Fibroblast of lung (primary cell): Measurements from ENCODE around the gene MRPL37. TPM values are rescaled to one million over a fixed set of nuclear protein-coding genes. Genes with fewer than 3 reads are reported as not detected.

Source experiments
- DNase-seq, 2 donors: peaks; one replicate each; pipeline versions ENCODE4 v3.0.0 to v3.0.0-alpha.2; 2010; ENCODE audit warnings: low read depth in 2 of 2
- H2AFZ ChIP-seq: 2 replicates; pipeline ENCODE4 v1.5.1; 2012; ENCODE audit warnings: low read length, control low read depth, inconsistent platforms
- H3K27ac ChIP-seq: 2 replicates; pipeline ENCODE4 v1.5.1; 2011; ENCODE audit warnings: low read length, control low read depth; ENCODE audit not compliant: insufficient read depth
- H3K27me3 ChIP-seq: 2 replicates; pipeline ENCODE4 v1.5.1; 2011; ENCODE audit warnings: mild to moderate bottlenecking, low read length; ENCODE audit not compliant: control insufficient read depth, insufficient read depth
- H3K36me3 ChIP-seq: 2 replicates; pipeline ENCODE4 v1.5.1; 2011; ENCODE audit warnings: low read length; ENCODE audit not compliant: control insufficient read depth, insufficient read depth
- H3K4me1 ChIP-seq: 2 replicates; pipeline ENCODE4 v1.5.1; 2011; ENCODE audit warnings: low read length; ENCODE audit not compliant: control insufficient read depth, insufficient read depth; ENCODE audit errors: extremely low read depth
- H3K4me2 ChIP-seq: 2 replicates; pipeline ENCODE4 v1.5.1; 2011; ENCODE audit warnings: low read length, control low read depth; ENCODE audit not compliant: insufficient read depth; ENCODE audit errors: extremely low read depth
- H3K4me3 ChIP-seq, 4 experiments: fragments of 200-600 bp in 1 of 4; sonication (generic) in 1 of 4; replicated peaks in 1 of 4; 2 replicates each; pipeline ENCODE4 v1.5.1; 2011 to 2016; ENCODE audit warnings: low read length in 4 of 4, low read depth in 3 of 4, mild to moderate bottlenecking in 3 of 4, control low read depth in 2 of 4, inconsistent platforms in 1 of 4, mixed read lengths in 1 of 4; ENCODE audit not compliant: insufficient read depth in 1 of 4; ENCODE audit errors: control extremely low read depth in 1 of 4
- H3K79me2 ChIP-seq: 2 replicates; pipeline ENCODE4 v1.5.1; 2012; ENCODE audit warnings: mild to moderate bottlenecking, low read length, inconsistent platforms; ENCODE audit not compliant: control insufficient read depth, insufficient read depth
- H3K9ac ChIP-seq: 2 replicates; pipeline ENCODE4 v1.5.1; 2011; ENCODE audit warnings: mild to moderate bottlenecking, low read length, control low read depth; ENCODE audit not compliant: insufficient read depth
- H3K9me3 ChIP-seq: 2 replicates; pipeline ENCODE4 v1.5.1; 2012; ENCODE audit warnings: low read depth, low read length; ENCODE audit not compliant: control insufficient read depth, insufficient read depth
- H4K20me1 ChIP-seq: 2 replicates; pipeline ENCODE4 v1.5.1; 2011; ENCODE audit warnings: low read length; ENCODE audit not compliant: control insufficient read depth, insufficient read depth; ENCODE audit errors: extremely low read depth
- EZH2 ChIP-seq: IDR thresholded peaks from 2 replicates; pipeline ENCODE4 v1.5.1; 2012; ENCODE audit warnings: low read length, control low read depth, mild to moderate bottlenecking; ENCODE audit errors: missing control alignments
- polyA plus RNA-seq, 2 donors: library from polyadenylated mRNA; depleted of rRNA in 1 of 2; stranded (reverse) in 1 of 2; unstranded in 1 of 2; fragments of >200 nt; gene quantifications; 2 replicates each; pipeline ENCODE4 v1.2.1, GENCODE V29; 2011 to 2012; ENCODE audit warnings: missing spikeins in 1 of 2
- total RNA-seq: library from RNA; depleted of rRNA; stranded (reverse); fragments of >200 nt; gene quantifications from 2 replicates; pipeline ENCODE4 v1.2.1, GENCODE V29; 2014
- TF ChIP-seq, protein P1 (sequence below), 2 donors: IDR thresholded peaks in 1 of 2; conservative IDR thresholded peaks in 1 of 2; 1 replicate in 1 of 2; 2 replicates in 1 of 2; pipeline ENCODE4 v1.5.1; 2011 to 2012; ENCODE audit warnings: low read length in 2 of 2, control low read depth in 1 of 2, inconsistent platforms in 1 of 2, low read depth in 1 of 2, mild to moderate bottlenecking in 1 of 2

The MRPL37 gene
- total and polyA plus RNA-seq, 2 donors (not counting 1 experiment from before 2014, with no cell fraction given) = 21.7 to 43.6 TPM

DNA sequence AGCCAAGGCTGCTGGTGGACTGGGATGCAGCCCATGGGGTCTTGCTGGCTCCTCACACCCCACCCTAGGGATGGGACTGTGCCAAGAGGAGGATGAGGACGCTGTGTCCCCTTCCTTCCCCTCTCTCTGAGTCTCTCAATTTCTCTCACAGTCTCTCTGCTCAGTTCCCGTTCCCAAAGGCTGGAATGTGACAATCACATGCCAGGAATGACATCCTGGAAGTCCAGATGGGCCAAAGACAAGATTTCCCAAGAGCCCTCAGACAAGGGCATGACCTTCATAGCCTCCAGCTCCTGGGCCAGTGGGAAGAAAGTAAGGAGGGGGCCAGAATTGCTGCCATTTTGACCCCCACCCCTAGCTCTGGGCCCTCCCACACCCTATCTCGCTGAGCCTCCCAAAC is 39.6 kb upstream of the MRPL37 start:
- no peaks in the 10 kb centered on the region for H3K36me3 ChIP-seq
- no peaks in the 10 kb centered on the region for H3K9me3 ChIP-seq
- no peak for DNase-seq
- H3K27ac ChIP-seq = no peak overlapping the region
- H3K4me2 ChIP-seq = no peak overlapping the region
- H4K20me1 ChIP-seq = no peaks in the 10 kb centered on the region
- H3K4me1 ChIP-seq = no peaks in the 10 kb centered on the region
- TF ChIP-seq, protein P1, sequence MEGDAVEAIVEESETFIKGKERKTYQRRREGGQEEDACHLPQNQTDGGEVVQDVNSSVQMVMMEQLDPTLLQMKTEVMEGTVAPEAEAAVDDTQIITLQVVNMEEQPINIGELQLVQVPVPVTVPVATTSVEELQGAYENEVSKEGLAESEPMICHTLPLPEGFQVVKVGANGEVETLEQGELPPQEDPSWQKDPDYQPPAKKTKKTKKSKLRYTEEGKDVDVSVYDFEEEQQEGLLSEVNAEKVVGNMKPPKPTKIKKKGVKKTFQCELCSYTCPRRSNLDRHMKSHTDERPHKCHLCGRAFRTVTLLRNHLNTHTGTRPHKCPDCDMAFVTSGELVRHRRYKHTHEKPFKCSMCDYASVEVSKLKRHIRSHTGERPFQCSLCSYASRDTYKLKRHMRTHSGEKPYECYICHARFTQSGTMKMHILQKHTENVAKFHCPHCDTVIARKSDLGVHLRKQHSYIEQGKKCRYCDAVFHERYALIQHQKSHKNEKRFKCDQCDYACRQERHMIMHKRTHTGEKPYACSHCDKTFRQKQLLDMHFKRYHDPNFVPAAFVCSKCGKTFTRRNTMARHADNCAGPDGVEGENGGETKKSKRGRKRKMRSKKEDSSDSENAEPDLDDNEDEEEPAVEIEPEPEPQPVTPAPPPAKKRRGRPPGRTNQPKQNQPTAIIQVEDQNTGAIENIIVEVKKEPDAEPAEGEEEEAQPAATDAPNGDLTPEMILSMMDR (conservative IDR thresholded peaks at IDR 0.05 in 1 of 2, IDR thresholded peaks at IDR 0.05 in 1 of 2; ENCODE audit: low read depth in 1 of 2, low read length in 2 of 2) = no peak
- no peak for TF ChIP-seq EZH2
- H3K4me3 ChIP-seq = no peak overlapping the region
- no peak overlapping the region for H3K9ac ChIP-seq
- no peaks in the 10 kb centered on the region for H3K27me3 ChIP-seq
- H2AFZ ChIP-seq = no peak overlapping the region
- H3K79me2 ChIP-seq = no peaks in the 10 kb centered on the region

DNA sequence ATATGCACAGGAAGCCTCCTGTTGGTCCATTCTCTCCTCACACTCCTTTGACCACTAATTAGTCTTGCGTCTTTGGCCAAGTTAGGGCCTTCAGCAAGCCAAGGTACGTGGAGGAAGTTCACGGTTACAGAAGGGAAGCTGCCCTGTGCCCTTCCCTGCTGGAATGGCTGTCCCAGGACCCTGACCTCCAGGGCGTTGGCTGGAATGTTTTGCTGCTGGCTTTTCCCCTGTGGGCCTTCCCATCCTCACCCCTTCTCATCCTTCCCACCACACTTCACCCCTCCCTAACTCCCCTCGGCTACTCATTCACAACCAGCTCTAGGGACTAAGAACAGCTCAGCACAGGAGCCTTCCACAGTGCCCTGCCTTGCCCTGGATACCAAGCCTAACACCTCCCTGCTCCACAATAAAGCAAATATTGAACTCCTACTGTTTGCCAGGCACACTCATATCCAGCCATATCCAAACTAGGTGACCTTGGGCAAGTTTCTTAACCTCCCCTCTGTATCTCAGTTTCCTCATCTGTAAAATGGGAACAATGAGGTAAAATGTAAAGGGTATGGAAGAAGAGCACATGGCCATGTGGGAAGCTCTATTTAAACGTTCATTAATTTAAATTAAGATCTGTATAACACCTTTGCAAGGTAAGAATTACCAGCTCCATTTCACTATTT is 38.3 kb upstream of the MRPL37 start:
- Histone ChIP-seq H4K20me1 (no peaks in the 10 kb centered on the region), H3K36me3 (no peaks in the 10 kb centered on the region), H2AFZ (no peak overlapping the region), H3K9me3 (no peaks in the 10 kb centered on the region), H3K79me2 (no peaks in the 10 kb centered on the region), H3K27me3 (no peaks in the 10 kb centered on the region), H3K4me3 (no peak overlapping the region), H3K4me1 (no peaks in the 10 kb centered on the region), H3K9ac (no peak overlapping the region), H3K27ac (no peak overlapping the region), H3K4me2 (no peak overlapping the region)
- no peak for DNase-seq
- TF ChIP-seq, protein P1 (conservative IDR thresholded peaks at IDR 0.05 in 1 of 2, IDR thresholded peaks at IDR 0.05 in 1 of 2; ENCODE audit: low read depth in 1 of 2, low read length in 2 of 2) = no peak
- no peak for TF ChIP-seq EZH2

DNA sequence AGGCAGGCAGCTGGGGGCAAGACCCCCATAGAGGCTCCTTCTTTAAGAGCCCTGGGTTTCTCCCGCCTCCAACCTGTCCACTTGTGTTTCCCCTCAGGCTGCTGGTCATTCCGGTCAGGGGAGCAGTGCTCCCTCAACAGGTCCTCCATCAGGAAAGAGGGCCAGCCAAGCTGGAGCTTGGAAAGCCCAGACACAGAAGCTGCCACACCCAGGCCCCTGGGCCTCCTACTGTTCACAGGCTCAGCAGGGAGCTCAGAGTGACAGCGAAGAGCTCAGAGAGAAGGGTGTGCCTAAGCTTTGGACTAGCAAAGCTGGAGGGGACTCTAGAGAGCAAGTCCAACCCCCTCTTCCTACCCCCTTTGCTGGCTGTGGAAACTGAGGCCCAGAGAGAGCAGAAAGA is 36.9 kb upstream of the MRPL37 start:
- Histone ChIP-seq H3K27me3 (no peaks in the 10 kb centered on the region), H3K36me3 (no peaks in the 10 kb centered on the region), H3K4me1 (peaks cover 2% of the 10 kb centered on the region), H2AFZ (no peak overlapping the region), H3K9ac (no peak overlapping the region), H3K9me3 (no peaks in the 10 kb centered on the region), H3K27ac (no peak overlapping the region), H4K20me1 (no peaks in the 10 kb centered on the region), H3K79me2 (no peaks in the 10 kb centered on the region), H3K4me2 (no peak overlapping the region), H3K4me3 (no peak overlapping the region)
- no peak for DNase-seq
- TF ChIP-seq, protein P1 (conservative IDR thresholded peaks at IDR 0.05 in 1 of 2, IDR thresholded peaks at IDR 0.05 in 1 of 2; ENCODE audit: low read depth in 1 of 2, low read length in 2 of 2) = no peak
- no peak for TF ChIP-seq EZH2
